Epithelial cell of esophagus (primary cell): ENCODE data around the gene CGB1.
"Not testable (repeated sequence)": the region's sequence is repeated elsewhere in the genome, so short reads cannot be mapped to it uniquely, and the experiment has no call there.

Experiments
- DNase-seq: peaks from one replicate; pipeline ENCODE4 v3.0.0; 2010; ENCODE audit warnings: low read depth
- H3K4me3 ChIP-seq: 2 replicates; pipeline ENCODE4 v1.5.1; 2011; ENCODE audit warnings: mild to moderate bottlenecking, low read length, control low read depth
- CTCF ChIP-seq: IDR thresholded peaks from 2 replicates; pipeline ENCODE4 v1.5.1; 2011; ENCODE audit warnings: low read depth, mild to moderate bottlenecking, low read length, control low read depth, inconsistent platforms; ENCODE audit not compliant: insufficient read depth; ENCODE audit errors: missing control alignments

CGB1 gene

GRCh38 chr19:49020931-49021895 lies 15.5 kb downstream of the CGB1 start:
- no peak for DNase-seq
- no peak for TF ChIP-seq CTCF
- H3K4me3 ChIP-seq = no peak overlapping the region

- H3K4me3 ChIP-seq = no peak overlapping the region
- DNase-seq = no peak
- no peak for TF ChIP-seq CTCF
Observed at GRCh38 chr19:49020342-49020741, 16.4 kb downstream of the CGB1 start.

GRCh38 chr19:49019242-49019932 lies 17.3 kb downstream of the CGB1 start:
- peak; percentile 72 for DNase-seq
- peak; percentile 23 for TF ChIP-seq CTCF
- peak overlapping the region; percentile 40 for H3K4me3 ChIP-seq

- DNase-seq = not testable (repeated sequence)
- peak overlapping the region; percentile 40 for H3K4me3 ChIP-seq
Observed at GRCh38 chr19:49018388-49019241, 18.1 kb downstream of the CGB1 start.

GRCh38 chr19:49017666-49018351 lies 18.9 kb downstream of the CGB1 start:
- DNase-seq = peak; percentile 38
- TF ChIP-seq CTCF = peak; percentile 31

GRCh38 chr19:49017041-49017665 lies 19.5 kb downstream of the CGB1 start, which contains the start of gene LHB:
TSS of gene LHB (minus strand) at chr19:49017091. CDS start at chr19:49017081, 10 bp downstream.
- peak within 1 kb of the TSS; percentile 18 for H3K4me3 ChIP-seq
- no peak for DNase-seq
- TF ChIP-seq CTCF = no peak

More at GRCh38 chr19:49017666-49018351, 18.9 kb downstream of the CGB1 start:
- peak overlapping the region; percentile 40 for H3K4me3 ChIP-seq
